CD8-positive, alpha-beta memory T cell (primary cell): ENCODE measurements around the gene METTL21C. TPM values are rescaled to one million over a fixed set of nuclear protein-coding genes. Genes with fewer than 3 reads are reported as not detected.
A peak's percentile ranks its signal among the peaks of the same experiment; 100 is the strongest.

Experiments used
- CTCF ChIA-PET: fragments of 350-600 bp; sonication (Branson Sonifier 250); formaldehyde crosslinking; loops from one replicate; lab custom pipeline; 2021; ENCODE audit warnings: antibody characterized with exemption; lab: Charles Lee
- POLR2A ChIA-PET: fragments of 350-600 bp; sonication (Branson Sonifier 250); formaldehyde crosslinking; loops from one replicate; lab custom pipeline; 2021; ENCODE audit warnings: antibody characterized with exemption; lab: Charles Lee
- DNase-seq, 5 donors: peaks; one replicate each; pipeline versions ENCODE4 v3.0.0 to v3.0.0-alpha.2; 2020 to 2022; ENCODE audit warnings: mixed read lengths in 1 of 5
- H3K27ac ChIP-seq: one replicate; pipeline ENCODE4 v1.7.0; 2013; ENCODE audit warnings: low read depth, mild to moderate bottlenecking, low read length, moderate library complexity
- H3K27me3 ChIP-seq: 2 replicates; pipeline ENCODE4 v1.7.0; 2013; ENCODE audit warnings: low read length, mild to moderate bottlenecking; ENCODE audit not compliant: insufficient read depth, poor library complexity, severe bottlenecking
- H3K36me3 ChIP-seq: 2 replicates; pipeline ENCODE4 v1.7.0; 2013; ENCODE audit warnings: mild to moderate bottlenecking, low read length, moderate library complexity; ENCODE audit not compliant: insufficient read depth
- H3K4me1 ChIP-seq: 2 replicates; pipeline ENCODE4 v1.7.0; 2013; ENCODE audit warnings: mild to moderate bottlenecking, low read length, moderate library complexity; ENCODE audit not compliant: insufficient read depth
- H3K4me3 ChIP-seq: 2 replicates; pipeline ENCODE4 v1.7.0; 2013; ENCODE audit warnings: mild to moderate bottlenecking, low read length
- H3K9me3 ChIP-seq: 2 replicates; pipeline ENCODE4 v1.7.0; 2013; ENCODE audit warnings: mild to moderate bottlenecking, low read length
- H3K27ac Mint-ChIP-seq, 8 donors: one replicate each; pipeline ENCODE4 v1.8.0; 2020 to 2021; ENCODE audit warnings: mixed read lengths in 8 of 8, mild to moderate bottlenecking in 6 of 8, inconsistent platforms in 3 of 8, moderate library complexity in 3 of 8
- H3K27me3 Mint-ChIP-seq, 2 donors: one replicate each; pipeline ENCODE4 v1.8.0; 2020 to 2021; ENCODE audit warnings: mixed read lengths in 2 of 2, mild to moderate bottlenecking in 1 of 2, moderate library complexity in 1 of 2
- H3K36me3 Mint-ChIP-seq, 3 donors: one replicate each; pipeline ENCODE4 v1.8.0; 2020 to 2021; ENCODE audit warnings: mixed read lengths in 3 of 3, inconsistent platforms in 1 of 3, mild to moderate bottlenecking in 1 of 3
- H3K4me1 Mint-ChIP-seq, 3 donors: one replicate each; pipeline ENCODE4 v1.8.0; 2020 to 2021; ENCODE audit warnings: mixed read lengths in 3 of 3, inconsistent platforms in 1 of 3, mild to moderate bottlenecking in 1 of 3
- H3K4me3 Mint-ChIP-seq, 7 donors: one replicate each; pipeline ENCODE4 v1.8.0; 2020 to 2021; ENCODE audit warnings: mixed read lengths in 7 of 7, mild to moderate bottlenecking in 6 of 7, moderate library complexity in 4 of 7, inconsistent platforms in 2 of 7
- H3K9me3 Mint-ChIP-seq, 5 donors: one replicate each; pipeline ENCODE4 v1.8.0; 2020 to 2022; ENCODE audit warnings: mixed read lengths in 5 of 5, mild to moderate bottlenecking in 3 of 5, moderate library complexity in 2 of 5, inconsistent platforms in 1 of 5
- polyA plus RNA-seq: library from polyadenylated mRNA; unstranded; fragments of 300-500 nt; fragmentation: Illumina TruSeq; gene quantifications from one replicate; pipeline ENCODE4 v1.2.3, GENCODE V29; 2021
- total RNA-seq, 2 experiments: library from RNA; stranded (reverse); gene quantifications; one replicate each; pipeline ENCODE4 v1.2.3, GENCODE V29; 2021

Gene METTL21C
- total and polyA plus RNA-seq, 3 experiments from 2014 or later, result not detected

DNA sequence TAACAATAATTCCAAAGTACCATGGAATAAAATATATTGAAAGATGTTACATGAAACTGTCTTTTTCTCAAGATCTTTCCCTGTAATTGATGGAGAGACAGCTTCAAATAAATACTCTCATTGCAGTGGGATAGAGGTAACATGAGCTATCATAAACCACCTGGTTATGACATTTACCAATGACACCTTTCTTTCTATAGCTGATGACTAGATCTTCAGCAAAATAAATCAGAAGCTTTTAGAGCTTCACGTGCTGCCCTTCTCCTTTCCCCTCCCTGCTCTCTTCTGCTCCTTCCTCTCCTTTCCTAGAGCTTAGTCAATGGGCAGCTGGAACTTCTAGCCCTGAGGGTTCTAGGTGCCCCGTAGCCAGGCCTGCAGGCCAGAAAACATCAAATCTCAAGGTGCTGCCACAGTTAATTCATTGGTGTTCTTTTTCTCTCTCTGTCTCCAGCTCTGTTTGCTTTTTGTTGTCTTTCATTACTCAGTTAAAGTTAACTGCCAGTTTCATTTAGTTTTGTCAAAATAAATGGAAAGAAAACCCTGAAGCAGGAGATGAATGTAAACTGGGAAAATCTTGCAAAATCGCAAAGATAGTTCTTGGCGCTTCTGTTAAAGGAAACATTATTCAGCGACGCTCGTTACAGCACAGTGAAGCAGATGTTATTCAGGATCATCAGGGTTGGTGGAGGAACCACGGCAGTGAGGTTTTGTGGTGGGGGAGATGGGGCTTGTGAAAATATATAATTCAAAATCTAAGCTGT is 8.3 kb upstream of the METTL21C start:
- no peaks in the 10 kb centered on the region for H3K4me1 ChIP-seq
- Mint-ChIP-seq H3K27ac (no peak overlapping the region), H3K4me1 (no peaks in the 10 kb centered on the region), H3K4me3 (no peak overlapping the region), H3K36me3 (peaks cover 0 to 7% (median 0%) of the 10 kb centered on the region in 3 donors), H3K9me3 (peaks cover 0 to 11% (median 4%) of the 10 kb centered on the region in 5 donors), H3K27me3 (peaks cover 5 to 38% of the 10 kb centered on the region in 2 donors)
- no peak for DNase-seq
- H3K27me3 ChIP-seq, result no peaks in the 10 kb centered on the region
- no peak overlapping the region for H3K4me3 ChIP-seq
- CTCF ChIA-PET, result interaction anchor here (1.3 kb wide), 1 partner anchor 11 kb away, joined by 3 read pairs; no protein-coding TSS in a partner anchor
- H3K27ac ChIP-seq, result no peak overlapping the region
- H3K36me3 ChIP-seq, result no peaks in the 10 kb centered on the region
- H3K9me3 ChIP-seq, result no peaks in the 10 kb centered on the region
- POLR2A ChIA-PET, result no interaction called here

DNA sequence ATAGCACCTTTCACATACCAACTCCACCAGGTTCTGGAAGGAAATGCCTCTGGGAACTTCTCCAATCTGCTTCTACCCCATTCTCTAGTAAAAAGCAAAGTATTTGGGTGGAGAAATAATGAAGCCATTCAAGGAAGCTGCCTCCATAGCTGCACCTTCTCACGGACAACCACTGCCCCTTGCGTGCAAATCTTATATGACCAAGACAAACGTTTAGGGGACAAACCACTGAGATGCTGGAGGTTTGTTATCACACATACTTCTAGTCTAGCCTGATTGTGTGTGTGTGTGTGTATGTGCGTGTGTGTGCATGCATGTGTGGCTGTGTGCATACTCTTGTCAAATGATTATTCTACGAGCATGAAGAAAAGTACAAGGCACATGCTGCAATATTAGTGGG is 6.5 kb upstream of the METTL21C start:
- Mint-ChIP-seq H3K27me3 (peaks cover 6 to 43% of the 10 kb centered on the region in 2 donors), H3K4me1 (no peaks in the 10 kb centered on the region), H3K9me3 (peaks cover 0 to 11% (median 4%) of the 10 kb centered on the region in 5 donors), H3K4me3 (no peak overlapping the region), H3K36me3 (peaks cover 0 to 8% (median 0%) of the 10 kb centered on the region in 3 donors), H3K27ac (no peak overlapping the region)
- ChIA-PET POLR2A (no interaction called here), CTCF (interaction anchor here (1.4 kb wide), 1 partner anchor 15 kb away, joined by 3 read pairs; no protein-coding TSS in a partner anchor)
- Histone ChIP-seq H3K4me1 (no peaks in the 10 kb centered on the region), H3K4me3 (no peak overlapping the region), H3K27ac (no peak overlapping the region), H3K36me3 (no peaks in the 10 kb centered on the region), H3K27me3 (peaks cover 3% of the 10 kb centered on the region), H3K9me3 (no peaks in the 10 kb centered on the region)
- no peak for DNase-seq

DNA sequence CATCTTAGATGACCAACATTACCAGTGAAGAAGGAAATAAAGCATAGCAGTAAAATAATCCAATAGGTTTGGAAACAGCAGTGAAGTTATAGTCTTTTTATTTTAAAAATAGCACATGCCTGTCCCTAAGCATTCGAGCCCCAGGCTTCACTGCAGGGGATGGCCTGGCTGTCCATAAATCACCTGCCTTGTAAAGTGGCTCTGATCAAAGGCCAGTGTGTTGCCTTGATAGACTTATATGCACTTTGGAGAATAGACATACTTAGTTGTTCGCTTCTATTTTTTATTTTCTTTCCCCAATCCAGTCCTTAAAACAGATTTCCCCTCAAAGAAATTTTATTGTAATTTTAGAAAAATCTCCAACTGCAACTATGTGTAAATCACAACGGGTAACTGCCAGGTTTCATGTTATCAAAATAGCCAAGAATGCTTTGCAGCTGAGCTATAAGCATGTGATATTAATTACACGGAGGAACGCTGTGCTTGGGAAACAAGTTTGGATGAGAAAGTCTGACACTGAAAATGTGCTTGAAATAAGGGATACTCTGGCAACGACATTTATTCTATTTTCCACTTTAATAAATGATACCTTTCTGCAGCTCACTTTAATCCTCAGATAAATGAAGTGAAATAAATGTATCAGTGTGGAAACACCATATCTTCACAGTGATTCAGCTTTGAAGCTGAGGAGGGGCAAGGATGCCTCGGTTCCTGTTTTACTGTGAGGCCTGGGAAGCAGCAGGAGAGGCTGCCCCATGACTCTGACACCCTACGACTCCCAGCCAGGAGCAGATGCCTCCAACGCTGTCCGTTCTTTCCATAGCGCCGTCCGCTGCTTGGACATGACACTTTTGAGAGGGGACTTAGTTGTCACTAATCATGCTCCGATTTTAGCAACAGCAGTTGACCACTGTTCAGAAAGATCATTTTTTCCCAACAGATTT is 5.5 kb upstream of the METTL21C start:
- Mint-ChIP-seq H3K4me1 (no peaks in the 10 kb centered on the region), H3K4me3 (no peak overlapping the region), H3K27me3 (peaks cover 9 to 42% of the 10 kb centered on the region in 2 donors), H3K27ac (no peak overlapping the region), H3K36me3 (peaks cover 0 to 8% (median 0%) of the 10 kb centered on the region in 3 donors), H3K9me3 (peaks cover 0 to 11% (median 4%) of the 10 kb centered on the region in 5 donors)
- Histone ChIP-seq H3K4me3 (no peak overlapping the region), H3K4me1 (no peaks in the 10 kb centered on the region), H3K27ac (no peak overlapping the region), H3K9me3 (no peaks in the 10 kb centered on the region), H3K36me3 (no peaks in the 10 kb centered on the region), H3K27me3 (peaks cover 3% of the 10 kb centered on the region)
- POLR2A ChIA-PET, result no interaction called here
- DNase-seq, result no peak
- CTCF ChIA-PET, result interaction anchor here (1.4 kb wide), 1 partner anchor 16 kb away, joined by 3 read pairs; no protein-coding TSS in a partner anchor

DNA sequence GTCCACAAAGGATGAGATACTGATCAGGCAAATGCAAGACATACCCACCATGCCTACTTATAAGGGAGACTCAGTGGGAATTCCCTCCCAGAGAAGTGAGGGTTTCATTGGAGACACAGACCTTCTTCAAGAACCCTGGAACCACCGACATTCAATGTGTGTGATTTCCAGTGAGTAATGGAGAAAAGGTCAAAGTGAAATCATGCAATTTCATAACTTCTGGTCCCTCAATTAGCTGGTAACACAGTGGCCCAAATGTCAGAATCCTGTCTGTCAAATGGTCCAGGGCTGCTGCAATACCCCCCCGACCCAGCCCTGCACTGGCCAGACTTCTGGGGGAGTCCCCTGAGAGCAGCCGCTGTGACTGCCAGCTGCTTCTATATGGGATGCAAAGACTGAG is 4.7 kb upstream of the METTL21C start:
- no peak overlapping the region for H3K27ac ChIP-seq
- ChIA-PET POLR2A (interaction anchor here (0.6 kb wide), 1 partner anchor 23 kb away, joined by 3 read pairs; no protein-coding TSS in a partner anchor), CTCF (no interaction called here)
- Mint-ChIP-seq H3K36me3 (peaks cover 0 to 8% (median 0%) of the 10 kb centered on the region in 3 donors), H3K4me1 (no peaks in the 10 kb centered on the region), H3K4me3 (no peak overlapping the region), H3K9me3 (peaks cover 0 to 11% (median 4%) of the 10 kb centered on the region in 5 donors), H3K27ac (no peak overlapping the region), H3K27me3 (peaks cover 13 to 46% of the 10 kb centered on the region in 2 donors)
- no peaks in the 10 kb centered on the region for H3K4me1 ChIP-seq
- no peaks in the 10 kb centered on the region for H3K36me3 ChIP-seq
- peaks cover 3% of the 10 kb centered on the region for H3K27me3 ChIP-seq
- no peak overlapping the region for H3K4me3 ChIP-seq
- no peak for DNase-seq
- H3K9me3 ChIP-seq, result no peaks in the 10 kb centered on the region

DNA sequence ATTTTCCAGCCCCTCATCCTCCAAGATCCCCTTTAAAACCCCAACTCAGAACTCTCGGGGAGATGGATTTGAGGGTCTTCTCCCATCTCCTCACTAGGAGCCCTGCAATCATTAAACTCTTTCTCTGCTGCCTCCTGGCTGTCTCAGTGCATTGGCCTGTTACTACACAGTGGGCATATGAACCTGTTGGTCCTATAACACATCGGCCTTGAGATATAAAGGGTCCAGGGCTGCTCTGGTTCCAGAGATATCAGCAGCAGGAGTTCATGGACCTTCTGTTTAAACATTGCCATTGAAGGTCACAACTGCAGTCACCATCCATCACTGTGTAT is 3.8 kb upstream of the METTL21C start:
- H3K4me1 Mint-ChIP-seq, result no peaks in the 10 kb centered on the region
- H3K36me3 ChIP-seq, result no peaks in the 10 kb centered on the region
- ChIA-PET POLR2A (no interaction called here), CTCF (no interaction called here)
- H3K27me3 ChIP-seq, result peaks cover 3% of the 10 kb centered on the region
- peaks cover 17 to 55% of the 10 kb centered on the region in 2 donors for H3K27me3 Mint-ChIP-seq
- no peaks in the 10 kb centered on the region for H3K4me1 ChIP-seq
- no peaks in the 10 kb centered on the region for H3K9me3 ChIP-seq
- peaks cover 0 to 8% (median 0%) of the 10 kb centered on the region in 3 donors for H3K36me3 Mint-ChIP-seq
- H3K4me3 ChIP-seq, result no peak overlapping the region
- DNase-seq, result no peak
- H3K27ac ChIP-seq, result no peak overlapping the region
- H3K9me3 Mint-ChIP-seq, result peaks cover 0 to 11% (median 4%) of the 10 kb centered on the region in 5 donors
- no peak overlapping the region for H3K27ac Mint-ChIP-seq
- H3K4me3 Mint-ChIP-seq, result no peak overlapping the region

GRCh38 chr13:102697929-102698648 is 3.2 kb upstream of the METTL21C start:
- Histone ChIP-seq H3K36me3 (no peaks in the 10 kb centered on the region), H3K27ac (no peak overlapping the region), H3K27me3 (peaks cover 3% of the 10 kb centered on the region), H3K9me3 (no peaks in the 10 kb centered on the region), H3K4me1 (no peaks in the 10 kb centered on the region), H3K4me3 (no peak overlapping the region)
- no peaks in the 10 kb centered on the region for H3K4me1 Mint-ChIP-seq
- no peak for DNase-seq
- H3K27ac Mint-ChIP-seq, result peak overlapping the region in 1 of 8 donors; percentile 1
- H3K9me3 Mint-ChIP-seq, result peaks cover 0 to 11% (median 4%) of the 10 kb centered on the region in 5 donors
- ChIA-PET POLR2A (no interaction called here), CTCF (no interaction called here)
- peaks cover 17 to 58% of the 10 kb centered on the region in 2 donors for H3K27me3 Mint-ChIP-seq
- H3K36me3 Mint-ChIP-seq, result peaks cover 0 to 8% (median 0%) of the 10 kb centered on the region in 3 donors
- no peak overlapping the region for H3K4me3 Mint-ChIP-seq

DNA sequence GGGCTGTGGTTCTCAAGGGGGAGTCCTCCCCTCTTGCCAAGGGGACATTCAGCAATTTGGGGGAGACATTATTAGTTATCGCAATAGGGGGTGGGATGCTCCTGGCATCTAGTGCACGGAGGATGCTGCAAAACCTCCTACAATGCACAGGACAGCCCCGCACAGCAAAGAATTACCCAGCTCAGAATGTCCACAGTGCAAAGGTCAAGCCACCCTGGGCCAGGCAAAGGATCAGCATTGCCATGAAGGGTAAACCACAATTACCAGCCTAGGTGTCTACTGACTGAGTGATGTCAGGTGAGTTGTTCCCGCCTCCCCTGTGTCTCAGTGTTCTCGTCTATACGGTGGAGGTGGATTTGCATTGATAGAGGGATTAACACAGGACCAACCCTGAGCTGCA is 2.4 kb upstream of the METTL21C start:
- ChIA-PET POLR2A (no interaction called here), CTCF (no interaction called here)
- Histone ChIP-seq H3K27ac (no peak overlapping the region), H3K9me3 (no peaks in the 10 kb centered on the region), H3K4me3 (no peak overlapping the region), H3K36me3 (no peaks in the 10 kb centered on the region), H3K27me3 (peaks cover 3% of the 10 kb centered on the region), H3K4me1 (no peaks in the 10 kb centered on the region)
- no peak overlapping the region for H3K4me3 Mint-ChIP-seq
- peaks cover 0 to 11% (median 4%) of the 10 kb centered on the region in 5 donors for H3K9me3 Mint-ChIP-seq
- H3K27ac Mint-ChIP-seq, result no peak overlapping the region
- H3K27me3 Mint-ChIP-seq, result peaks cover 21 to 65% of the 10 kb centered on the region in 2 donors
- H3K36me3 Mint-ChIP-seq, result peaks cover 0 to 8% (median 0%) of the 10 kb centered on the region in 3 donors
- H3K4me1 Mint-ChIP-seq, result no peaks in the 10 kb centered on the region
- DNase-seq, result no peak
